ENCODE data around the gene METTL9.

GRCh38 chr16:21574372-21574771 is 25.0 kb upstream of the METTL9 start:
- no peak for TF ChIP-seq FOXP2 (optimal IDR thresholded peaks at IDR 0.05; ENCODE audit: control extremely low read depth, extremely low read length, insufficient read depth)
- TF ChIP-seq POLR2AphosphoS5 (IDR thresholded peaks at IDR 0.05; ENCODE audit: borderline replicate concordance, low read depth, low read length), result no peak
- TF ChIP-seq EZH2 (IDR thresholded peaks at IDR 0.05), result no peak
